Body of pancreas (tissue), 4 donors: Measurements from ENCODE around the gene ASTN2. TPM values are rescaled to one million over a fixed set of nuclear protein-coding genes. Genes with fewer than 3 reads are reported as not detected.

Source experiments
- ATAC-seq: fragments of 150-250 bp; one replicate; pipeline ENCODE4 v1.9.1; 2016
- DNase-seq, 4 donors: peaks; one replicate each; pipeline ENCODE4 v3.0.0-alpha.2; 2019
- H3K27ac ChIP-seq, 4 donors: fragments of 200-600 bp; sonication (generic); 1 replicate in 3 of 4; 2 replicates in 1 of 4; pipeline versions ENCODE4 v1.5.1 to v1.6.1; 2016 to 2019; ENCODE audit warnings: mild to moderate bottlenecking in 1 of 4, mixed read lengths in 1 of 4, moderate library complexity in 1 of 4
- H3K27me3 ChIP-seq, 2 donors: fragments of 200-600 bp; sonication (generic); one replicate each; pipeline ENCODE4 v1.6.0; 2016; ENCODE audit warnings: mild to moderate bottlenecking in 1 of 2
- H3K36me3 ChIP-seq, 2 donors: fragments of 200-600 bp; sonication (generic); replicated peaks in 1 of 2; 2 replicates each; pipeline ENCODE4 v1.5.1; 2016; ENCODE audit warnings: low read depth in 2 of 2; ENCODE audit not compliant: insufficient read depth in 1 of 2
- H3K4me1 ChIP-seq: fragments of 200-600 bp; sonication (generic); one replicate; pipeline ENCODE4 v1.6.0; 2016
- H3K4me3 ChIP-seq, 2 donors: fragments of 200-600 bp; sonication (generic); 1 replicate in 1 of 2; 2 replicates in 1 of 2; pipeline ENCODE4 v1.5.1; 2016 to 2019
- H3K9me3 ChIP-seq, 3 donors: fragments of 200-600 bp; sonication (generic); 1 replicate in 2 of 3; 2 replicates in 1 of 3; pipeline ENCODE4 v1.5.1; 2016
- CTCF ChIP-seq, 7 experiments: fragments of 450-650 bp in 4 of 7; fragments of 200-600 bp in 3 of 7; sonication (generic) in 3 of 7; IDR thresholded peaks; one replicate each; pipeline ENCODE4 v1.5.1; 2016 to 2019; ENCODE audit warnings: antibody characterized with exemption in 7 of 7
- POLR2A ChIP-seq, 3 donors: fragments of 450-650 bp; IDR thresholded peaks; one replicate each; pipeline ENCODE4 v1.6.1; 2016; ENCODE audit warnings: antibody characterized with exemption in 3 of 3, mild to moderate bottlenecking in 2 of 3
- WGBS, 2 donors: methylation state at CpG; one replicate each; pipeline ENCODE4 v1.1.5; 2017; 5-methylcytosine and 5-hydroxymethylcytosine counted together
- intact Hi-C: fragments of 100-400 bp; cut with DNase I; formaldehyde crosslinking; loops from one replicate; pipeline ENCODE4 v1.15.1; 2023
- total RNA-seq, 2 donors: library from RNA; depleted of rRNA; stranded (reverse); fragments of >200 nt; gene quantifications; one replicate each; pipeline ENCODE4 v1.1.0, GENCODE V29; 2016

ASTN2 gene
- total RNA-seq, 2 donors from 2014 or later: 8.2 to 9.6 TPM

GRCh38 chr9:117233016-117233415 lies 181.8 kb downstream of the ASTN2 start:
- TF ChIP-seq POLR2A (IDR thresholded peaks at IDR 0.05): no peak
- TF ChIP-seq CTCF (IDR thresholded peaks at IDR 0.05): no peak
- H3K4me1 ChIP-seq: no peaks in the 10 kb centered on the region
- no peak overlapping the region for H3K4me3 ChIP-seq
- WGBS, 2 donors: 69 to 75% methylated on average over 4 of the region's 4 CpGs
- H3K27me3 ChIP-seq: no peaks in the 10 kb centered on the region
- ATAC-seq (no peak), DNase-seq (no peak)
- H3K9me3 ChIP-seq: no peaks in the 10 kb centered on the region
- no peaks in the 10 kb centered on the region for H3K36me3 ChIP-seq
- no peak overlapping the region for H3K27ac ChIP-seq
- intact Hi-C loops: no loop called here

DNA sequence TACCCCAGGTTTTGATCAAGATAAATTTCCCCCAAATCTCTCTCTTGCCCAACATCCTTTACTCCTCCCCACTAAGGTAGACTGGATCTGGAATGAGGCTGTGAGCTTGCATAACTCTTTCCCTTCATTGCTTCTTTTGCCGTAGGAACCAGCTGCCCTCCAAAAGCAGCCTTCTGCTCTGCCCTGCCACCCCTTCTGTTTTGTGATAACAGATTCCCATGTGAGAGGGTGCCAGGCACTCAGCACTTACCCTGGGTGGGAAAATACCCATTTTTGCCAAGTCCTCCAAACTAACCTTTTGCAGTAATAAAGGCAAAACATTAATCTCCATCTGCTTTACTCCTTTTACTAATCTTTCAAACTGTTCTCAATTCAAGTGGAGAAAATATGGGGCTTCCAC lies 182.6 kb downstream of the ASTN2 start:
- ATAC-seq (no peak), DNase-seq (no peak)
- H3K4me3 ChIP-seq: no peak overlapping the region
- no peak overlapping the region for H3K27ac ChIP-seq
- WGBS, 2 donors: 48 to 50% methylated on average over 1 of the region's 1 CpG
- intact Hi-C loops: no loop called here
- no peaks in the 10 kb centered on the region for H3K36me3 ChIP-seq
- no peak for TF ChIP-seq POLR2A (IDR thresholded peaks at IDR 0.05)
- TF ChIP-seq CTCF (IDR thresholded peaks at IDR 0.05): no peak
- H3K9me3 ChIP-seq: no peaks in the 10 kb centered on the region
- no peaks in the 10 kb centered on the region for H3K4me1 ChIP-seq
- H3K27me3 ChIP-seq: no peaks in the 10 kb centered on the region

- no peak overlapping the region for H3K27ac ChIP-seq
- no peak overlapping the region for H3K4me3 ChIP-seq
- intact Hi-C loops: no loop called here
- TF ChIP-seq CTCF (IDR thresholded peaks at IDR 0.05): no peak
- no peak for TF ChIP-seq POLR2A (IDR thresholded peaks at IDR 0.05)
- ATAC-seq (no peak), DNase-seq (no peak)
- no peaks in the 10 kb centered on the region for H3K27me3 ChIP-seq
- 0% methylated on average over 1 of the region's 1 CpG for WGBS, 2 donors
- H3K36me3 ChIP-seq: no peaks in the 10 kb centered on the region
- H3K9me3 ChIP-seq: no peaks in the 10 kb centered on the region
- no peaks in the 10 kb centered on the region for H3K4me1 ChIP-seq
Observed at GRCh38 chr9:117231012-117231411, 183.8 kb downstream of the ASTN2 start.

DNA sequence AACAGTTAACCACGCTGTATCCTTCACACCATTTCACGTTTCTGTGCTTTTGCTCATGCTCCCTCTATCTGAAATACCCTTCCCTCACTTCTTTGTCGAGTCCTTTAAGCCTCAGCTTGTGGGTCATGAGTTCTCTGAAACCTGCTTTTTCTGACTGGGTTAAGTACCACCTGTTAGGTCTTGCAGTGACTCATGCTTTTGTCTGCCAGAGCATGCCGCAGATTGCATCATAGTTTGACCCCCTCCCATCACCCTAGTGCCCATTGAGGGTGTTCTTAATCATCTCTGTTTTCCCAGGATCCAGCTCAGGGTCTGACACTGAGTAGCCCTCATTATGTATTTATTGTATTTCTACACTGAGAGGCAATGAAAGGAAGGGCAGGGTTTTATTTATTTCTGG lies 190.2 kb downstream of the ASTN2 start:
- Histone ChIP-seq H3K27me3 (no peaks in the 10 kb centered on the region), H3K4me3 (no peak overlapping the region), H3K36me3 (no peaks in the 10 kb centered on the region), H3K9me3 (no peaks in the 10 kb centered on the region), H3K4me1 (no peaks in the 10 kb centered on the region), H3K27ac (no peak overlapping the region)
- ATAC-seq (no peak), DNase-seq (no peak)
- TF ChIP-seq CTCF (IDR thresholded peaks at IDR 0.05): no peak
- TF ChIP-seq POLR2A (IDR thresholded peaks at IDR 0.05): no peak
- WGBS, 2 donors: 47 to 60% methylated on average over 4 of the region's 4 CpGs
- intact Hi-C loops: no loop called here

DNA sequence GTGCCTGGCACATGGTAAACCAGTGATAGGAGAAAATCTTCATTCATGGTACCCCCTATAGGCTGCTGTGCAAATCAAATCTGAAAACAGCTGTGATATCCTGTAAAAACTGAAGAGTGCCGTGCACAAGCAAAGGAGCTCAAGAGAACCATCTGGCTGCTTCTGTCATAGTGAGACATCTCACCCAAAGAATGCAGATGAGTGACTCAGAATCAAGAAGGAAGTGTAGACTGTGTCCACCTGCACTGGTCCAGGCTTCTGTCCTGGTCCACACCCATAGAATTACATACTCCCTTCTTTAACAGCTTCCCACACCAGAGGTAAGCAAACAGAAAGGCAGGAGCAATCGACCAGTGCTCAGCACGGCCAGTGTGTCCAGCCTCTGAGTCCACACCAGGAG lies 195.9 kb downstream of the ASTN2 start:
- H3K27ac ChIP-seq: no peak overlapping the region
- no peak for ATAC-seq
- H3K36me3 ChIP-seq: no peaks in the 10 kb centered on the region
- no peaks in the 10 kb centered on the region for H3K4me1 ChIP-seq
- H3K27me3 ChIP-seq: no peaks in the 10 kb centered on the region
- H3K4me3 ChIP-seq: no peak overlapping the region
- no peaks in the 10 kb centered on the region for H3K9me3 ChIP-seq
- WGBS, 2 donors: 44 to 54% methylated on average over 3 of the region's 3 CpGs
- intact Hi-C loops: no loop called here
- TF ChIP-seq CTCF (IDR thresholded peaks at IDR 0.05) (no peak), POLR2A (IDR thresholded peaks at IDR 0.05) (no peak)
- no peak for DNase-seq
